GM21390 (cell line): ENCODE measurements around the gene SNTB2.
"Not testable (repeated sequence)": the region's sequence is repeated elsewhere in the genome, so short reads cannot be mapped to it uniquely, and the experiment has no call there.

Source experiments
- ATAC-seq: cut with Tn5 transposase; IDR thresholded peaks from one replicate; pipeline ENCODE4 v1.9.1; 2021; ENCODE audit not compliant: unreplicated experiment

SNTB2 gene

GRCh38 chr16:69186642-69187445 lies at the start of gene SNTB2:
Gene SNTB2 (plus strand): TSS chr16:69187164. CDS start chr16:69187167, 3 bp downstream.
- peak; percentile 76 for ATAC-seq

GRCh38 chr16:69138608-69139007 lies 48.4 kb upstream of the SNTB2 start:
- ATAC-seq, result no peak

- ATAC-seq, result not testable (repeated sequence)
Measured at GRCh38 chr16:69139464-69139863, 47.5 kb upstream of the SNTB2 start.

GRCh38 chr16:69141014-69141413 lies 46.0 kb upstream of the SNTB2 start:
- ATAC-seq, result no peak

GRCh38 chr16:69141936-69142335 lies 45.0 kb upstream of the SNTB2 start:
- ATAC-seq, result no peak

- ATAC-seq, result no peak
Measured at GRCh38 chr16:69143116-69143515, 43.8 kb upstream of the SNTB2 start.

- ATAC-seq, result no peak
Measured at GRCh38 chr16:69145658-69146057, 41.3 kb upstream of the SNTB2 start.

- not testable (repeated sequence) for ATAC-seq
Measured at GRCh38 chr16:69149621-69150020, 37.3 kb upstream of the SNTB2 start.

- ATAC-seq, result no peak
Measured at GRCh38 chr16:69150146-69150865, 36.7 kb upstream of the SNTB2 start.

- ATAC-seq, result no peak
Measured at GRCh38 chr16:69157196-69157595, 29.8 kb upstream of the SNTB2 start.

- ATAC-seq, result no peak
Measured at GRCh38 chr16:69160192-69160591, 26.8 kb upstream of the SNTB2 start.

GRCh38 chr16:69165584-69165983 lies 21.4 kb upstream of the SNTB2 start:
- ATAC-seq, result no peak

- ATAC-seq, result no peak
Measured at GRCh38 chr16:69166221-69166833, 20.6 kb upstream of the SNTB2 start.

GRCh38 chr16:69166946-69167930 lies 19.7 kb upstream of the SNTB2 start:
- ATAC-seq, result no peak

- ATAC-seq, result no peak
Measured at GRCh38 chr16:69169051-69169450, 17.9 kb upstream of the SNTB2 start.

- no peak for ATAC-seq
Measured at GRCh38 chr16:69169607-69170352, 17.2 kb upstream of the SNTB2 start.

- ATAC-seq, result no peak
Measured at GRCh38 chr16:69171325-69172084, 15.5 kb upstream of the SNTB2 start.

- no peak for ATAC-seq
Measured at GRCh38 chr16:69176033-69176800, 10.7 kb upstream of the SNTB2 start.
